Right lung (tissue), 10 donors: Measurements from ENCODE around the gene SLC22A13. TPM values are rescaled to one million over a fixed set of nuclear protein-coding genes. Genes with fewer than 3 reads are reported as not detected.
"Not testable (repeated sequence)": the region's sequence is repeated elsewhere in the genome, so short reads cannot be mapped to it uniquely, and the experiment has no call there.

ENCODE experiments used
- DNase-seq, 2 donors: peaks; one replicate each; pipeline ENCODE4 v3.0.0-alpha.2; 2013
- long read RNA-seq, 8 donors: transcript quantifications; one replicate each; lab custom pipeline, GENCODE V29; 2026
- polyA plus RNA-seq, 5 donors: library from polyadenylated mRNA; unstranded; fragments of 120-200 nt; gene quantifications; one replicate each; pipeline versions ENCODE4 v1.2.1 to v1.2.3, GENCODE V29; 2013; ENCODE audit warnings: inconsistent platforms in 1 of 5, low replicate concordance in 1 of 5; ENCODE audit not compliant: insufficient read length in 5 of 5, insufficient read depth in 1 of 5

The SLC22A13 gene
- under 1 TPM; 0.06 to 0.24 (median 0.10) TPM for polyA plus RNA-seq
- long read RNA-seq, donor 1 = 0 reads
- long read RNA-seq, donor 2 = 0 reads
- long read RNA-seq, donor 3 = 0 reads
- long read RNA-seq, donor 4 = 0 reads
- long read RNA-seq, donor 5 = 0 reads
- long read RNA-seq, donor 6 = 0 reads
- long read RNA-seq, donor 7 = 0 reads
- long read RNA-seq, donor 8 = 0 reads

- no peak for DNase-seq
Observed at GRCh38 chr3:38265604-38266307, at the start of gene SLC22A13. TSS of gene SLC22A13 (plus strand) at chr3:38265812. CDS start at chr3:38265861, 49 bp downstream.

- DNase-seq = no peak
Observed at GRCh38 chr3:38219609-38220197, 45.9 kb upstream of the SLC22A13 start.

- DNase-seq = no peak
Observed at GRCh38 chr3:38221005-38221404, 44.6 kb upstream of the SLC22A13 start.

- no peak for DNase-seq
Observed at GRCh38 chr3:38222032-38222634, 43.5 kb upstream of the SLC22A13 start.

GRCh38 chr3:38224357-38224756, 41.3 kb upstream of the SLC22A13 start:
- no peak for DNase-seq

GRCh38 chr3:38226273-38226672, 39.3 kb upstream of the SLC22A13 start:
- no peak for DNase-seq

- DNase-seq = peak; percentile 3 to 21
Observed at GRCh38 chr3:38227989-38228388, 37.6 kb upstream of the SLC22A13 start.

- DNase-seq = no peak
Observed at GRCh38 chr3:38229036-38229435, 36.6 kb upstream of the SLC22A13 start.

- DNase-seq = no peak
Observed at GRCh38 chr3:38232701-38233100, 32.9 kb upstream of the SLC22A13 start.

- DNase-seq = no peak
Observed at GRCh38 chr3:38235466-38235865, 30.1 kb upstream of the SLC22A13 start.

GRCh38 chr3:38238416-38239008, 27.1 kb upstream of the SLC22A13 start:
- DNase-seq = no peak

- DNase-seq = not testable (repeated sequence)
Observed at GRCh38 chr3:38242812-38243211, 22.8 kb upstream of the SLC22A13 start.

GRCh38 chr3:38245930-38246329, 19.7 kb upstream of the SLC22A13 start:
- no peak for DNase-seq

- DNase-seq = no peak
Observed at GRCh38 chr3:38247366-38248035, 18.1 kb upstream of the SLC22A13 start.

GRCh38 chr3:38250198-38250597, 15.4 kb upstream of the SLC22A13 start:
- DNase-seq = no peak

GRCh38 chr3:38251197-38251596, 14.4 kb upstream of the SLC22A13 start:
- DNase-seq = no peak

GRCh38 chr3:38253704-38254103, 11.9 kb upstream of the SLC22A13 start:
- DNase-seq = no peak

GRCh38 chr3:38254872-38255271, 10.7 kb upstream of the SLC22A13 start:
- DNase-seq = no peak

- no peak for DNase-seq
Observed at GRCh38 chr3:38255627-38256026, 10.0 kb upstream of the SLC22A13 start.

GRCh38 chr3:38257583-38257982, 8.0 kb upstream of the SLC22A13 start:
- no peak for DNase-seq

GRCh38 chr3:38260474-38260873, 5.1 kb upstream of the SLC22A13 start:
- no peak for DNase-seq

- DNase-seq = no peak
Observed at GRCh38 chr3:38264353-38264771, 1.2 kb upstream of the SLC22A13 start.
